ENCODE data around the gene ABCA4.

The ABCA4 gene

DNA sequence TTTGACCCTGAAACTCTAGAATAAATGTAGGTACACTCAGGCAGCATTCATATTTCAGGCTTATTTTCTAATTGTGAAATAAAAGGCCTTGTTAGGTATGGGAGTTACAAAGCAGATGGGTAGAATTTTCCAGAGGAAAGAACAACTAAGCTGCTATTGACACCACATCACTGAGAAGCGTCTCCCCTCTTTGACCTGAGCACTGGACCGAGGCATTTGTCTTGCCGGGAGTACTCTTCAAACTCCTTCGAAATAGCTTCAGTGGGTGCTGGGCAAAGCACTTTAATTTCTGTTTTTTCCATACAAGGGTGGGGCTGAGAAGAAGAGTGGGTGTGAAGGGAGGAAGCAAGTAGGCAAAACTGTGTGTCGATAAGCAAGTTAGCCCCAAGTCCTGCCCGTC is 36.4 kb downstream of the ABCA4 start:
- DNase-seq (ENCODE audit: low spot score) (no peak), FAIRE-seq (no peak)

DNA sequence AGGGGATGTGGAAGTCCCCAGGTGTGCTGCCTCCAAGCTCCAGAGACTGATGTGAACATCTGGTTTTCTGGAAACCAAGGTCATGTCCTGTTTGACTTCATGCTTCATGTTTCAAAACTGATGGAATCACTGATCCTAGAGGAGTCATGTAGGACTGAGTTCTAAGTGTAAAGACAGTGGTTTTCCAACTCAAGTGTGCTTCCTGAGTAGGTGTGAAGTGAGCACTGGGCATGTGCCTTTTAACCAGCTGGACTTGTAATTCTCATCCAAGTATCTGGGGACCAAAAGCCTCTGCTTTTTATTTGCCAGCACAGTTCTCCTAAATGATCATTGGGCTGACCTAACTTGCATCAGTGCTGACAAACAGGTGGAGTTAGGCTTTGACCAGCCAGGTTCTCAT is 36.9 kb downstream of the ABCA4 start:
- FAIRE-seq (no peak), DNase-seq (ENCODE audit: low spot score) (no peak)

DNA sequence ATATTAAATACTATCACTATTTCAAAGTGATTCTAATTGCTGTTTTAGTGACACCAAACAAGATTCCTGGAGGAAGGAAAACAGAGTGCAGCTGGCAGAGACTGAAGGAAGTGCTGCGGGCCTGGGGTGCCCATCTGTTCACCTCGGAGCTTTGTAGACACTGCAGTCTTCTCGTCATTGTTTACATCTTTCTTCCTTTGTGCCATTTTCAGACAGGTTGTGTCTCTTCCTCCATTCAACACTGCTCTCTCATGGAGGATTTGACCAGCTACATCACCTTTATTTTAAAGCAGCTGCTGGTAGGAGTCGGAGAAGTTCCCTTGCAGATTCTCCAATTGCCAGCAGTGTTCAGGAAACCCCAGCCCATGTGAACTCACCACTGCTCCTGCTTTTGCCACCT is 37.3 kb downstream of the ABCA4 start:
- DNase-seq (ENCODE audit: low spot score) (no peak), FAIRE-seq (no peak)

DNA sequence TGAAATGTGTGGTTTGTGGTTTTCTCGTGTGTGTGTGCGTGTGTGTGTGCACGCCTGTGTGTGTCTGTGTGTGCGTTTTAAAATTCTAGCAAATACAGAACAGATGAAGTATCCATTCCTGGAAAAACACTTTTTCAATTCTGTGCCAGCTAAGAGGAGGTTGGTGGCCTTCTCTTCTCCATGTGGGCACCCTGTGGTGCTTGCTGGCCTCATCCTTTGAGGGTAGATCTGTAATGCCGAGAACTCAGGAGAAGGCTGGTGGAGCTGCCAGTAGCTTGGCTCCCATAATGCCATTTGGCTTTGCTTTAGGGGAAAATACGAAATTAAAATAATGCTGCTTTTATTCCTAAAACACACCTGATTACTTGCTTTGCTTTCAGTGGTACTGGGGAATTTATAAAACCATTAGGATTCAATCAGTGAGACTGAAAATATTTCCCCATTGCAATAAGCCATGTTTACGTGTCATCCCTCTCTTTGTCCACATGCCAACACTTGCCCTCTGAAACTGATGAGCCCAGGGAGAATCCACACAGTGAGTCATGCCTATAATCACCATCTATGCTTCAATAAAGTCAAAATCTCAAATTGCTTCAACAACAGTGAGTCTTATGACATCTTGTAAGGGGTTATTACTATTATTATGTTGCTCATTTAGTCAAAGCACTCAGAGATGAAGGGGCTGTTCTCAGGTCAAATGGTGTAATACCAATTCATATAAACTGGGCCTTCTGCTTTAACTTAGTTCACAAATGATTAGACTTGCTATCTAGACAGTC is 39.2 kb downstream of the ABCA4 start:
- peak; percentile 30 for FAIRE-seq
- DNase-seq (ENCODE audit: low spot score) = peak; percentile 59

DNA sequence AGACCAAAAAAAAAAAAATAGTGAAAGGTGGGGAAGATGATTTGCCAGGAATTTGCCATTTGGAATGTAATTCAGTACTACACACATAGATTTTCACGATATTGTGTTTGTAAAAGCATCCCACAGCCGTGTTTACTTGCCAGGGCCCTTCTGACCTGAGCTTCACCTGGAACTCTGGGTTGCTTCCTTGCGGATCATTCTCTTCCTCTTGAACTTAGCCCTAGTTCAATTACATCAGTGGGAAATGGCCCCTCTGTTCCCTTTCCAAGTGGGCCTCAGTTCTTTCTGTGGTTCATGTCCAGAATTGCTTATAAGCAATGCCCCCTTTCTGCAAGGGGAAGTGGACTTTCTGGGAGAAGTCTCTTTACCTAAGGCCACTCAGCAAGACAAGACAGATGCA is 41.0 kb downstream of the ABCA4 start:
- DNase-seq (ENCODE audit: low spot score) (no peak), FAIRE-seq (no peak)

DNA sequence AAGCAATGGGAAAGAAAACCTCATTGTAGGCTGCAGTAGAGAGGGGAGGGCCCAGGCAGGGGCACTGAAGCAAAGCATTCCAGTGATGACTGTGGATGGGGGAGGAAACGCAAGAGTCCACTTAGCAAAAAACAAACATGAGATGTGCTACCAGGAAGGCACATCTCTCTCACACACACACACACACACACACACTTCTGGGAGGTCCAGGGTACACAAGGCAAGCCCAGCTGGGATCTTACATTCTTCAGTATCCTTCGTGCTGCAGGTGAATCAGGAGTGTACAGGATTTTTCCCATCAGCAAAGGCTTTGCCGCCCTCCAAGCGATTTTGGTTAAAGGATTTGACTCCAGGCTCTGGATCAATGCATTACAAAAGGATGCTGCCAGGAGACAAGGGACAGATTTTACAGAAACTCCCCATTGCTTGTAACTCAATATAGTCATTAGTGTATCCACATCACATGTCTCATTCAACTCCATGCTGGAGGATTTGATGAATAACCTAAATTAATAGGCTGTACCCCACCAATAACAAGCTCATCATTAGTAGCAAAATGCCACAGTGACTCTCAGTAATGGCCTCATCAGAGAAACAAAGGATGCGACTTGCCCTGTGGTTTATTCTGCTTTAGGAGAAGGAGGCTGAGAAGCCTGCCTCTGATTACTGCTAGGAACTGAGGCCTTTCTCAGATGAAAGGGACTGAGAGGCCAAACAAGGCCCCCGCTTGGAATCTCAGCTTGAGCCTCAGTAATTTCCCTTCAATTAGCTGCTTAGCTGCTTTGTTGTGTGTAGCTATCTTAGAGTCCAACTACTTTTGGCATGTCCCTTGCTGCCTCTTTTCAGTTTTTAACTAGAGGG is 41.6 kb downstream of the ABCA4 start:
- FAIRE-seq = no peak
- DNase-seq (ENCODE audit: low spot score) = no peak

DNA sequence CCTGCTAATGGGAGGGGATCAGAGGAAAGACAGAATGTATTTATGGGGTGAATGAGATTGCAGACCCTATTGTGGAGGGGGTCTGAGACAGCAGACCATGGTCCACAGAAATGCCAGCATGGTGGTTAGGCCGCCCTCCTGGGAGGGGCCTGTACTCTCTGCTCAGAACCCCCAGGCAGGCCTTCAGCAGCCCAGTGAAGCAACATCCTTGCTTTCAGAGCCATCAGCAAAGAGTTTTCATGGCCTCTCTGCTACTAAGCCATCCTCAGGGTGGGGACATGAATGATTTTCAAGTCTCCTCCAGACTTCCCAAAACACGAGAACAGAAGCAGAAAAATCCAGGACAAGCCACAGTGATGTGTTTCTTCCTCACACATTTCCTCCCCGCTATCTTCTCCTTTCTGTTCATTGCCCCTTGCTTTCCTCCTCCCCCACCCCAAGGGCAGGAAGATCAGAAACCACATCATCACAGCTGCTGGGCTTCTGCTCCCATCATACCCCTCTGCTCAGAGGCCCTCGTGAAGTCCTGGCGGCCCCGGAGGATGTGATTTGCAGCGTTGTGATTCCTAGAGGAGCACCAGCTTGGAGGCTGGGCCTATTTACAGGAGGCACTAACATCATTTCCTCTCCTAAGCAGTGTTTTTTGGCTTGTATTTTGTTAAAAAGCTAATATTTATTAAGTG is 48.0 kb downstream of the ABCA4 start:
- DNase-seq (ENCODE audit: low spot score) (no peak), FAIRE-seq (no peak)

DNA sequence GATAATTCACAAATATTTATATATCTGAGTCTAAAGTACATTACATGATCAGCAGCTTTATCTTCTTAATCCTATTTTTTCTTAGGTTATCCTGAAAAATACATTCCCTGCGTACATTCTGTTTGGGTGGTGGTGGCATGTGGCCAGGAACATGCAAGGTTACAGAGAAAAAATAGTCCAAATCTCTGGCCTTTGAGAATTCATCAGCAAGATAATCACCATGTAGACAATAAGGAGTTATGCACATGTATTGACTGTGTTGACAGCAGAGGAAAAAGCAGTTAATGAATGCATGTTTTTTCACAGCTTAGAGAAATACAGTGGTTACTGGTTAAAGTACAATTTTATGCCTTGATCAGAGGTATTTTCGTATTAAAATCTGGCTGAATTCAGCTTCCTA is 49.0 kb downstream of the ABCA4 start:
- DNase-seq (ENCODE audit: low spot score) (no peak), FAIRE-seq (no peak)

DNA sequence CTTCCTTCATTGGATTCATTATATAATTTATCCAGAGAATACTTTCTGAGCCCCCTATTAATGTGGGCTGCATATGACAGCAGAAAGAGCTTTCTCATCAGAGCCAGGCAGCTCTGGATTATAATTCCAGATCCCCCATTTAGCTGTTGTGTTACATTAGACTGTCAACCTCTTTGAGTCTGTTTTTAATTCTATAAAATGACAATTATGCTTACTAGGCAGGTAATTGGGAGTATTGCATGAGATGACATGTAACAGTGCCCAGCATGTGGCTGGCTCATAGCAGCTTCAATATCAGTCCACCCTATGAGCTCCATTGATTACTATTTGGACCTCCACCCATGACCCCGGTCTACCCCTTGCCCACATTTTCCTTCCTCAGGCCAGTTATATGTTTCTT is 49.6 kb downstream of the ABCA4 start:
- no peak for DNase-seq (ENCODE audit: low spot score)
- no peak for FAIRE-seq

DNA sequence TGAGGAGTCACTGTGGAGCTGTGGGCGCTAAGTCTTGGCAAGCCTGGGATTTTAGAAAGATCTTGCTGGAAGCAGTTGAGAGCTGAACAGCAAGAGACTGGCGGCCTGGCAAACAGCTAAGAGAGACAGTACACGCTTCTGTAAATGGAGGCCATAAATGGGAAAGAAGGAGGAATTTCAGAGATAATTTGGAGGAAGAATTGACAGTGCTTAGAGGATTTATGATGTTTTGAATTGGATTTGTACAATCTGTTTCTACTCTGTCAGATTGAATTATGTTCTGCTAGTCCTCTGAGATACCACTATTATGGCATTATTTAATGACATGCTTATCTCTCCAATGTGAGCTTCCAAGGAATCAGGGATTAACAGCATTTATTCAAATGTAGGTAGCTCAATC is 50.1 kb downstream of the ABCA4 start:
- DNase-seq (ENCODE audit: low spot score) (no peak), FAIRE-seq (no peak)

DNA sequence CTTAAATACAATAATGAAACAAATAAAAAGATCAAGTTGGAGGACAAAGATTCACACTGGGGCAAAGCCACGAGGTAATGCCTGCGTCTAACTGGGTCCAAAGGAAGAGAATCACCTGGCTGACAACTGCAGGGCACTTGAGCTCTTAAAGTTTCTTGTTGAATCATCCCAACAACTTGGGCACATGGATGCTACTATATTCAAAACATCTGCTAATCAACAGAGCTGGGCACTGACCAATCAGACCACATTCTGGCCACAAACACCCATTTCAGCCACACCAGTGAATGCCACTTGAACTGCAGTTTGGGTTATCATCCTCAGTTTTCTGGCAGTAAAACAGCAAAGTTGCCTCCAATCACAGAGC is 51.0 kb downstream of the ABCA4 start:
- FAIRE-seq (no peak), DNase-seq (ENCODE audit: low spot score) (no peak)

DNA sequence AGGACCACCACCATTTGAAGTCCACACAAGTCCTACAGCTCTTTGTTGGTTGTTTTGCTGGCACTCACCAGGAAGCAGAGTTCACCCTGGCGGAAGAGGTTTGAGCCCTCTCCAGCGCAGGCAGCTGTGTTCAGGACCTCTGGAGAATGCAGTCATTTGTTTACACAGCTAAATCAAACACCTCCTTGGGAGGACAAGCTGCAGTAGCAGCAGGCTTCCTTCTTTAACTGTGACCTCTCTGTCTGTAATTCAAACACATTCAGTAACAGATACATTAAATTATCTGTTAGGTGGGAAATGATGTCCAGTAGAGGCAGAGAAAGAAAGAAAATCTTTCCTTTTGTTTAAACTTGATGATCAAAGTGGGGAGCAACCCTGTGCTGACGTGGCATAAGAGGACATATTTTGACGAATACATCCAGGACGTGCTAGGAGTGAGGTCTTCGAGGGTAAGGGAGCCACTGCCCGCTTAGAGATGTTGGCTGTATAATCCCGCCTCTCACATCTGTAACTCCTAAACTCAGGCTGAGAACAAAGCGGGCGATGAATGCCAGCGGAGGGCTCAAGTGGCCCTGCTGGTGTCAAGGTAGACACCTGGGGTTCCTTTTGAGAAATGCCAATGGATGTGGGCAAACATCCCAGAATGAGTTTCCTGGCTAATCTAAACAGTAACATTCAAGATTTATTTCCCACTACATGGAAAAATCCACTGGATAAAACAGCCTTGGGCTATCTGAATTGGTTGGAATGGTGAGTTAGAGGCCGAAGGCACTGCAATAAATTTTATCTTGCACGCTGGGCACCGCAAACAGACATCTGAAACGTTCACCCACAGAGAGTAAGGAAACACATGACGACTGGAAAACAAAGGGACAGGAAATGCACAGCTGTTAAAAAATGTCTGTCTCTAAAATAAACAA is 51.7 kb downstream of the ABCA4 start:
- peak; percentile 57 for DNase-seq (ENCODE audit: low spot score)
- peak; percentile 58 for FAIRE-seq

DNA sequence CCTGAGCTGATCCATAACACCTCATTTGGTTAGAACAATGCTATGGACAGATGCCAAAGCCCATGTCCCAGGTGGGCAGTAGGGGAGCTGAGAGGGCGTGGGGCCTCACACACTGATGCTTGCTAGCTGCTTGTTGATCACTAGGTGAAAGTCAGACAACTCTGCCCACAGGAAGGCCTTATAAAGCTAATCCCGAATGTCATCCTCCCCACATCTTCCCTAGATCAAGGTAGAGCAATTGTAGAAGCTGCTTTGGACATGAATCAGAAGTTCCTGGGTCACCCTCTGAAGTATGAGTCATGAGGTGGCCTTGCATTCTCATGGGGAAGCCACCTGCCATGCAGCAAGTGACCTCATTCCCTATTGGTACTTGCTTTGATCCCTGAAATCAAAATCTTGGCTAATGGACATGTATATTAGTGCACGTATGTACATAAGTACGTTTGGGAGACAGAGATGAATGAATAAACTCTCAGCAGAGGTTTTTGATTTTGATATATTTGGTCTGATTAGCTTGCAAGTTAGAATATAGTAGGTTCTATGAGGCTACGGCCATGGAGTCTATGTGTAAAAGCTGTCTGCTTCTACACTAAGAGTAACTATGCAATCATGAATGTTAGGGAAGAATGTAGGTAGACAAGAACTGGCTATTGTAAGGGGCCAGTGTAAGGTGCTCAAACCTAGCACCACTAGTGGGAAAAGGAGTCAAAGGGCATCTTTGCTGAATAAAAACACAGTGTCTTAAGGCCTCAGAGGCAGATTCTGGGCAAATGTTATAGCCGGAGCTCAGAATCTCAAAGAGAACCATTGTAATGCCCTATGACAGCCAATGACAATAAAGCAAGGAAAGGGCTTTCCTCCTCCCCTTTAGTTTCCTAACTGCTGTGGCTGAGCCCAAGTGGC is 52.6 kb downstream of the ABCA4 start:
- FAIRE-seq (peak; percentile 76), DNase-seq (ENCODE audit: low spot score) (peak; percentile 84)

DNA sequence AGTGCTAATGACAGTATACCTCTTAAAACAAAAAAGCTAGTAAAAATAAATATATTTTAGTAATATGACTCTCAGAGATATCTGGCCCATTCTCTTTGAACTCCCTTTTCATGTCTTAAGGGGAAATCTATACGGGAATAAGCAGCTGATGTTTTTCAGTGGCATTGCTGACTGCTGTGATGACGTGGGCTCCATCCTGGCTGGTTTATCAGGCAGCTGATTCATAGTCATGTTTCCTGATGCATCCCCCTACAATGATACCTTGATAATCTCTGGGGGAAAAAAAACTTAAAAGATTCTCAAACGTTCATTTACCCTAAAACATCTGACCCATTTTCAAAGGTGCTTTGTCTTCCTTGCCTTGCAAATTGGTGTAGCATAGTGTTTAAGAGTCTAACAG is 53.8 kb downstream of the ABCA4 start:
- DNase-seq (ENCODE audit: low spot score) (no peak), FAIRE-seq (no peak)

DNA sequence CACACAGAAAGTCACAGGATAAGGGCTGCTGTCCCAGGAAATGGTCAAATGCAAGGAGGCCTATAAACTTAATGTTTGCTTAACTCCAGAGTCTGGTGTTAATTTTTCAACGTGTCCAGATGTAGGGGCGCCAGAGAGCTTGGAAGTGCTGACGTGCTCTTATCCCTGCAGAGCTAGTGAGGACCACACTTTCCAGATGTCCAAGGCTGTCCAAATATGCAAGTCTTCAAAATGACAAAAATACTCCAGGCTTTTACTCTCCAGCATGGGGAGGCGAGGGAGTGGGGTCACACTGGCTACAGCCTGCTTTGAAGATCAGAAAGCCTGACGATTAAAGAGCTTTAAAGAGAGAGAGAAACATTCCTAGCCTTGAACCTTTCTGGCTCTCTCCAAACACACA is 57.6 kb downstream of the ABCA4 start:
- FAIRE-seq = no peak

DNA sequence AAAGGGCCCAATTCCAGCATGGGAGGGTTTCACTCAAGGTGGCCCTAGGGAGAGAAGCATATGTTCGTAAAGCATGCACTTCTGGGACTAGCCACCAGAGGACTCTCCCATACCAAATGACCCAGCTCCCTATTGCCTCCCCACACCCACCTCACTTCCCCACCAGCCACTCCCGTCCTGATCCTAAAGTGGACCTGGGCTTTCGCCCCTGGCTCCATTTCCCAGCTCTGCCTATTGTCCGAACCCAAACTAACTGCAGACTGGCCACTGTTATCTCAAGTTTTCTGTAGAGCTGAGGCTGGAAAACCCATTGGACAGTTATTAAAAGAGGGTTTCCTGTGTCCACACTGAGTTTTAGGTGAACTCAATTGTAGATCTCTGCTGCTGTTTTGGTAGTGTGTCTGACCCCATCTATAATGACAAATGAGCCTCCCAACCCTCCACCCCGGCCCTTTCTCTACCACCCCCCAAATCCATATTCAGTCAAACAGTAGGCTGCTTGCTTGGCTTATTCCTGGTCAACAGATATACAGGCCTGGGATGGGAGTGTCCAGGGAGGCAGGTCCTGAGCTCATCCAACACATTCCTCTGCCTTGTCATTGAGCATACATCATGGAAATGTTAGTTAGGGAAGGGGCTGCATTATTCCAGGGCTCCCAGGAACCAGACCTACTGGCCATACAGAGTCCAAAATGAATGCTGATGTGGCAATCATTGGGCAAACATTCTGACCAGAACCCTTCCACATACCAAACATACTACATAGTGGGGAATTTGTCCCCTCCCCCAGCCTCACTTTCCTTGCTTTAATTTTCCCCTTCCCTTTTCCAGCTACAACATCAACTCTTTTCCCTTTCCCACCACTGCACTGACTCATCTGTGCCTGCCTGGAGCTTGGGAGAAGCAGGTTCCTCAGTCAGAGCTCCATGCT is 59.2 kb downstream of the ABCA4 start:
- DNase-seq (ENCODE audit: low spot score) = peak; percentile 76
- no peak for FAIRE-seq

More for the DNA sequence above, 57.6 kb downstream of the ABCA4 start:
- no peak for DNase-seq (ENCODE audit: low spot score)

DNA sequence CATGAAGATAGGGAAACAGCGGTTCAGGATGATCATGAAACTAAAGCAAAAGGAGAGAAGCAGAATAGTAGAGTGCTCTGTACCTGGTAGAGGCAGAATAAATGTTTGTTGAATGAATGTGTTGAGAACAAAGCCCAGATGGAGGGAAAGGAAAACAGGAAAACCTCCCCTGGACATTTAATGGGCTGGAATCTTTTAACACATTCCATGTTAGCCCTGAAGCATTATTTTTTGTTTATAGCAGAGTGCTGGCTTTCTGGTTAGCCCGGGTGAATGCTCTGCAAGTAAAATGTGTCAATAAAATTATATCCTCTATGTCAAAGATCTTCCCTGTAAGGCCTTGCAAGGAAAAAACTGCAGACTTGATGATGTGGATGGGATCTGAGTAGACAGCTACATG is 60.2 kb downstream of the ABCA4 start:
- DNase-seq (ENCODE audit: low spot score) (no peak), FAIRE-seq (no peak)

DNA sequence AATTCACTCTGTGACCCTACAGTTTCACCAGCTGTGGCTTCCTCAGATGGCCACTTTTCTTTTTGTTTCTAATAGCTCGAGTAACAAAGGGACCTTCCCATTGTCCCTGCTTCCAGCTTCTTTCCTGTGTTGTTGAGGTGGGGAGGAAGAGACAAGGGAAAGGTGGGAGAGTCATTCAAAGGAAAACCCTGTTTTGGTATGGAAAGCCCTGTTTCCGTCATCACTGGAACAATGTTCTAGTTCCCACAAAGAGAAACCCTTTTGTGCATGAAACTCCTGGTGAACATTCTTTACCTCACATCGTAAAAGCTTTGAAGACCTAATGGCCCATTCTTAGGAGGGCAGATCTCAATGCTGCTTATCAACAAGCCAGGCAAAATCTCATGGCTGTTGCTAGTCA is 62.2 kb downstream of the ABCA4 start:
- DNase-seq (ENCODE audit: low spot score) (no peak), FAIRE-seq (no peak)

DNA sequence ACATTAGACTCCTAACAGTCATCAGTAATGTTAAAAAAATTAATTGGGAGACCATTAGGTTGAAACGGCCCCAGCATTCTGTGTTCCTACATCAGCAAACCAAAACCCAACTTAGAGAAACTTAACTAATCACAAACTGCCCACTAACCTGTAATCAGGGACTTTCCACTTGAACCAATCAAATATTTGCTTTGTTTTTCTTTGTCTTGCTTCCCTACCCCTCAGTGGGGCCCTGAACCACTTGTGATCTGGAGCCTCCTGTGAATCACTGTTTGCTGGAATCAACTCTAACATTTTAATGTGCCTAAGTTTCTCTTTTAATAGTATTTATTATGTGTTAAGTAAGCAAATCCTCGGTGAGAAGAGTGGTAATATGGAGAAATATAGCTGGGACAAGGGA is 64.0 kb downstream of the ABCA4 start:
- DNase-seq (ENCODE audit: low spot score) (no peak), FAIRE-seq (no peak)

All from urothelium cell line (cell line).